NCI-H748 (cell line): ENCODE results near the gene RDX.
A peak's percentile ranks its signal among the peaks of the same experiment; 100 is the strongest.
"Not testable (repeated sequence)": the region's sequence is repeated elsewhere in the genome, so short reads cannot be mapped to it uniquely, and the experiment has no call there.

Experiments
- DNase-seq: peaks from one replicate; lab custom pipeline; 2025; ENCODE audit not compliant: unreplicated experiment; lab: John Stamatoyannopoulos, UW

Gene RDX

DNA sequence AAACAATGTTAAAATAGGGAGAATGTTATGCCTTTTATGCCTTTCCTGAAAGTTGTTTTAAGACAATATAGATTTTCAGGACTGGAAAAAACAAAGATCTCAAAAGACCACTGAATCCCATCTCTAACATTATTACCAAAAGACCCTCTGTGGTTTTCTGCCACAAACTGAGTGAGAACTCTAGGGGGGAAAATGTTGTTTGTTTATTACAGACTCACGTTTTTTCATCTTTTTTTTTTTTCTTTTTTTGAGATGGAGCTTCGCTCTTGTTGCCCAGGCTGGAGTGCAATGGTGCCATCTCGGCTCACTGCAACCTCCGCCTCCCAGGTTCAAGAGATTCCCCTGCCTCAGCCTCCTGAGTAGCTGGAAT, 9.6 kb upstream of the RDX start:
- not testable (repeated sequence) for DNase-seq

DNA sequence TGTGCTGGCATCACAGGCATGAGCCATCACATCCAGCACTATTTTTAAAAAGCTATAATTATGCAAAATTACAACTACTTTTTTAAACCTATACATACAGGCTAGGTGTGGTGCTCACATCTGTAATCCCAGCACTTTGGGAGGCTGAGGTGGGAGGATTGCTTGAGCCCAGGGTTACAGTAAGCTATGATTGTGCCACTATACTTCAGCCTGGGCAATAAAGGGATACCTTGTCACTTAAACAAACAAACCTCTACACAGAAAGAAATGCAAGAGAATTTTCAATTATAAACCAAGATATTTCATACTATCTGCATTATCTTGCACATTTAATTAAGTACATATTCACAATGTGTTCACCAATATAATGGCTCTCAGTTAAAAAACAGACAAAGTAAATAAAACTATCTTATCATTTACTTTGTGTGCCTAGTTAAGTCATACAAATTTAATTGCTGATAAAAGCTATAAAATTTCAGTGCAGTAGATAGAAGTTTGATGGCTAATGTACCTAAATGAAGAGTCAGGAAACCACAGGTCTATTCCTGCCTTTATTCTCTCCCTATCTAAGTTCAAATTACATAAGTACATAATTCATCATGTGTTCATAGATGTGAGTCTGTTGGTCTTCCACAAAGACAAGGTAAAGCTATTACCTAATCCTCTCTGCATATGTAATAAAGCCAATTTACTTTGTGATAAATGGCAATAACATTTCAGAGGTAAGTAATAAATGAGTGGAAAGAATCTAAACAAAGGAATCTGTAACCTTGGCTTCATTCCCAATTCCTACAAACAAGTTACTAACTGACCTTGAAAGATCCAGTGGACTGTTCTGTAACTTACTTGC, 9.0 kb upstream of the RDX start:
- DNase-seq: peak; percentile 93

DNA sequence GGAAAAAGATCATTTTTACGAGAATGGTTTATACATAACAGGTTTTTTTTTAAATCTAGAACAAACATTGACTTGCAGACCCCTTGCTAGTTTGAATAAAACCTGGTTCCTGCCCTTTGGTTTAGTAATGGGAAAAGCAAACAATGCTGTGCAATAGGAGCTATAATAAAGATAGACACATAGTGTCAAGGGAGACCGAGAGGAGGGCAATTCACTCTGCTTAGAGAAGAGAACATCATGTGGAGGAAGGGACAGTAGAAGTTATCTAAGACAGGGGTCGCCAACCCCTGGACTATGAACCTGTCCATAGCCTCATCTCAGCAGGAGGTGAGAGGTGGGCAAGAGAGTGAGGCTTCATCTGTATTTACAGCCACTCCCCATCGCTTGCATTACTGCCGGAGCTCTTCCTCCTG, 7.0 kb upstream of the RDX start:
- DNase-seq: peak; percentile 87

DNA sequence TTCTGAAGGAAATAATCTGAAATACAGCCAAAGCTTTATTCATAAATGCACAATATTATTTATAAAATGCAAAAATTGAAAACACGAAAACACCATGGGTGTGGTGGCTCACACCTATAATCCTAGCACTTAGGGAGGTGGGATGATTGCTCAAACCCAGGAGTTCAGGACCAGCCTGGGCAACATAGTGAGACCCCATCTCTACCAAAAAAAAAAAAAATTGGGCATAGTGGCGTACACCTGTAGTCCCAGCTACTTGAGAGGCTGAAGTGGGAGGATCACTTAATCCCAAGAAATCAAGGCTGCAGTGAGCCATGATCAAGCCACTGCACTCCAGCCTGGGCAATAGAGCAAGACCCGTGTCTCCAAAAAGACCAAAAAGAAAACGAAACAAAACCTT, 5.2 kb upstream of the RDX start:
- no peak for DNase-seq

DNA sequence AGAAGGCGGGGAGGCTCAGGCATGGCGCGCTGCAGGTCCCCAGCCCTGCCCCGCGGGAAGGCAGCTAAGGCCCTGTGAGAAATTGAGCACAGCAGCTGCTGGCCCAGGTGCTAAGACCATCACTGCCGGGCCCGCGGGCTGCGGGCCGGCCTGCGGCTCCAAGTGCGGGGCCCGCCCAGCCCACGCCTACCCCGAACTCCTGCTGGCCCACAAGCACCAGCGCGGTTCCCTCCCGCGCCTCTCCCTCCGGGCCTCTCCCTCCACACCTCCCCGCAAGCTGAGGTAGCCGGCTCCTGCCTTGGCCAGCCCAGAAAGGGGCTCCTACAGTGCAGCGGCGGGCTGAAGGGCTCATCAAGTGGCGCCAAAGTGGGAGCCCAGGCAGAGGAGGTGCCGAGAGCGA, 4.6 kb upstream of the RDX start:
- DNase-seq: no peak

DNA sequence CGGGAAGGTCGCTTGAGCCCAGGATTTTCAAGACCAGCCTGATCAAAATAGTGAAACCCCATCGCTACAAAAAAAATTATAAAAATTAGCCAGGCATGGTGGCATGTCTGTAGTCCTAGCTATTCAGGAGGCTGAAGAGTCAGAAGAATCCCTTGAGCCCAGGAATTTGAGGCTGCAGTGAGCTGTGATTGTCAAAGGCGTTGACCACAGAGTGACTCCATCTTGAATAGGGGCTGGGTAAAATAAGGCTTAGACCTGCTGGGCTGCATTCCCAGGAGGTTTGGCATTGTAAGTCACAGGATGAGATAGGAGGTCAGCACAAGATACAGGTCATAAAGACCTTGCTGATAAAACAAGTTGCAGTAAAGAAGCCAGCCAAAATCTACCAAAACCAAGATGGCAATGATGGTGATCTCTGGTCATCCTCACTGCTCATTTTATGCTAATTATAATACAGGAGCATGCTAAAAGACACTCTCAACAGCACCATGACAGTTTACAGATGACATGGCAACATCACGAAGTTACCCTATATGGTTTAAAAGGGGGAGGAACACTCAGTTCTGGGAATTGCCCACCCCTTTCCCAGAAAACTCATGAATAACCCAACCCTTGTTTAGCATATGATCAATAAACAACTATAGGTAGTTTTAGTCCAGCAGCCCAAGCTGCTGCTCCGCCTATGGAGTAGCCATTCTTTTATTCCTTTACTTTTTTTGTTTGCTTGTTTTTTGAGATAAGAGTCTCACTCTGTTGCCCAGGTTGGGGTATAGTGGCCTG, 2.8 kb upstream of the RDX start:
- DNase-seq: no peak

DNA sequence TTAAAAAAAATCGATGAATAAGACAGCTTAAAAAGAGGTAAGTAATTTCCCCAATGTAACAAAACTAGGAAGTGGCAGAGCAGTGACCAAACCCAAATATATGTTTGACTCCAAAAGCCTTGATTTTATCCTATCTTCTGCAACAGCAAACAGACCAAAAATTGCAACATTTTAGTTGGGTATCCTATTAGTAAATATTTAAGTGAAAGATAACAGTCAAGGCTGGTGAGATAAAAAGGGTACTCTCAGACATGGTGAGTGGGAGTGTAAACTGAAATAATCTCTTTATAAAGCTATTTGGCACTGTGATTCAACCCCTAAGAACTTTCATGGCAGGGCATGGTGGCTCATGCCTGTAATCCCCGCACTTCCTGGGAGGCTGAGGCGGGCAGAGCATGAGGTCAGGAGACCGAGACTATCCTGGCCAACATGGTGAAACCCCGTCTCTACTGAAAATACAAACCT, 1.9 kb upstream of the RDX start:
- no peak for DNase-seq

DNA sequence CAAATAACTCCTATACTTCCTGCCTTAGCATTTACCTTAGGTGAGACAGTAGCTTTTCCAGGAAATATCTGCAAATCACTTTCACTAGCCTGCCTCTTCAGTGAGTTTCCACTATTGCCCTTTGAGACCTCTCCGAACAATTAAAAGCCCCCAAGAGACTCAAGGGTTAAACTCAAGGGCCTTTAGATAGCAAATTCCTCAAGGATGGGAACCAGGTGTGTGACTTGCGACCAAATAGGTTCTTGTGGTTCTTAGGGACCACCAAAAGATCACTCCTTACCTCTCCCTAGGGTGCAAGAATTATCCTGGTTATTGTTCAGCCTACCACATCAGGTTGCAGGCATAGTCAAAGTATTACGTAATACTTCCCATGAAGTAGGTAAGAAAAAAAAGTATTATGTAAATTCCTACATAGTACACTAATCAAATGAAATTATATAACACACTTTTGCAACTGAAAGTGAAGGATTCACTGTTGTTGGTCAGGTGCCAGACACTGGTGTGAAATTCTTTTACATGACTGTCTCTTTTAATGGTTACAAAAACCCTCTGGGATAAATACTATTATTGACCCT, 1.4 kb upstream of the RDX start:
- no peak for DNase-seq

DNA sequence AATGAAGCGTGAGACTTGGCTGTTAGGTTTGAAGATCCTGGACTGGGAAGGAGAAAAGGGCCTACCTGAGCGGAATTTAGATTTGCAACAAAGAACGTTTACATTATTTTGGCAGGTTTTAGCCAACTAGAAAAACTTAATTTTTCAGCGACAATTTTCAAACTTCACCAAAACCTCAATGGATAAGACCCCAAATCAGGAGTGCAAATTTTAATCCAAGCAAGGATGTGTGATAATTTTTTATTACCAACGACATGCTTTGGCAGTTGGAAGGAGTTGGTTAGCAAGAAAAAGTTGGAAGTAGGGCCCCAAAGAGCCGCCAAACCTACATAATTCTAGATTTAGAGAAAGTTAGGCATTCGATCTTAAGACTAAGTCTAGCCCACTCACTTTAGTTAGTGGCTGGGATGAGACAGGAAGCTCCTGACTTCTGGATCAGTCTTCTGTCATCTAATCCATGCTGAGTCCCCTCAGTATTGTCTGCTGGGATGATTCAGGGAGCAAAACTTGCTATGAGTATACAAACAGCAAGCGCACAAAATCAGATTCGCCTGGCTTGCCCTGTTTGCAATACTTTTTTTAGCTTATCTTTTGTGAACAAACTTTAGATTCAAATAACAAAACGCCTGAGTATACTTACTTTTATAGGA, 787 bp upstream of the RDX start:
- no peak for DNase-seq

DNA sequence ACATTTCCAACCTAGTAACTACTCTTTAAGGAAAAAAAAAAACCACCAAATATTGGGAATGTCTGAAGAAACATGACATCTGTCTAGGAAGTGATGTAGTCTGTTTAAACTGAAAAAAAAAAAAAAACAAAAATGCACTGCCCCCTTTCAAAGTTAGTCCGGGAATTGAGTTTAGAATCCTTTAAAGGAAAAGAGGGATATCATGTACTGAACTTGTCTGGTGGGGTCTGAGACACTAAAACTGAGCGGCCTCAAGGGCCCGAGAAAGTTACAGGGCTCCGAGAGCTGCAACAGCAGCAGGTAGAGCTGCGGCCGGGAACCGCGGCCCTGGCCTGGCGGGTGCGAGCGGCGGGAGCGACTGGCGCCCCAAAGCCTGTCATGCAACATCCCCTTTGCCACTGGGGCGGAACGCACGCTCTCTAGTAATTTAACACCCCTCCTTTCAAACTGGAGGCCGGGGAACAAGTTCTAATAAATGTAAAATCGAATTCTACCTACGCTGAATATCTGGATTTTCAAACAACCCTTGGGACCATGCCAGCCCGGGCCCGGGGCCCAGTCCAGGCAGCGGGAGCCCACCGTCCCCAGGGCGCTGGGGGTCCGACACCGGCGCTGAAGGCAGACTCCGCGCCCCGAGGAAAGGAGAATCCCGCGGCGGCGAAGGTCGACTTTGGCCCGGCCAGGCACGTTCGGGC, 736 bp downstream of the RDX start:
- DNase-seq: peak; percentile 66

DNA sequence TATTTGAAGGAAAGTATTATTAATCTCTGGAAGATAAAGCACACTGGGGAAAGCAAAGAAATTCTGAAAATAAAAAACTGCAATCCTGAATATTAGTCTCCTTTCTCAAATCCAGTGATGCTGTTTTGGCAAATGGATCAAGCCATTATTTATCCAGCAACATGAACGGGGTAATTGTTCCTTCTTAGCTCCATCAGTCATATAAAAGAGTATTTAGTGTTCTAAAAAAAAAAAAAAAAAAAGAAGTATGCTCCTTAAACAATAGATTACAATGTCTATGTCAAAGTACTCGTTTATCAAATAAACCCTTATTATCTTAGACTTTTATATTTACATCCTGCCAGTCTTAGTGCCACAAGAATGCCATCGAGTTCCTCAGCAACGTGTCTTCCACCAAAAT, 1.3 kb downstream of the RDX start:
- no peak for DNase-seq

DNA sequence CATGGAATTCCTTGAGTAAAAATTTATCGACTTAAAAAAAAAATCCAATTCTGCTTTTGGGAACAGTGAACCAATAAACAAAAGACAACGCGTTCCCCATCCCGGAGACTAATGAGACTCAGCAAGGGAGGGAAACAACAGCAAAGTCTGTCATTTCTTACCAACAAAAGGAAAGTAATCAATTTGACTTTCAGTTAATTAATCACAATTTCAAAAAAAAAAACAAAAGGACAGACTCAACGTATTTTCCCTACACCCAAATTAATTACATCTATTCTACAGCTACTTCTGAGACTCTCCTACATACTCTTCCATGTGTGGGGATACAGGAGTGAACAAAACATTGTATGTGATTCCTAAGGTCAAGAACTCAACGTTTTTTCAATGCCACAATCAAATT, 1.9 kb downstream of the RDX start:
- peak; percentile 13 for DNase-seq

DNA sequence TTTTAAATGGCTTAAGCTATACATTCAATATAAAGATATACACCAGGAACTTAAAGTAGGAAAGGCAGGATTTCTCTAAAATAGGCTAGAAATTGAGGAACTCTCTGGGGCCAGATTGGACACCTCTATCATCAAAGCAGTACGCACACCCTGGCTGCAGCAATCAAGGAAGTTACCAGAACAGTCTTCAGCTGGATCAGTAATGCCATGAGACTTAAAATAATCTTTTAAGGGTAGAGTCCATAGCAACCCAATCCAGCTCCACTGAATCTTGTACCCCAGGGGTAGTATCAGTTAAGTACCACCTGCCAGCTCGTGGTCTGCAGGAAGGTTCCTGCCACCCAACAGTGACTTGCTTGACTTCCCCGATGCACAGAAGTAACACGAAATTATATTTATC, 3.0 kb downstream of the RDX start:
- no peak for DNase-seq

DNA sequence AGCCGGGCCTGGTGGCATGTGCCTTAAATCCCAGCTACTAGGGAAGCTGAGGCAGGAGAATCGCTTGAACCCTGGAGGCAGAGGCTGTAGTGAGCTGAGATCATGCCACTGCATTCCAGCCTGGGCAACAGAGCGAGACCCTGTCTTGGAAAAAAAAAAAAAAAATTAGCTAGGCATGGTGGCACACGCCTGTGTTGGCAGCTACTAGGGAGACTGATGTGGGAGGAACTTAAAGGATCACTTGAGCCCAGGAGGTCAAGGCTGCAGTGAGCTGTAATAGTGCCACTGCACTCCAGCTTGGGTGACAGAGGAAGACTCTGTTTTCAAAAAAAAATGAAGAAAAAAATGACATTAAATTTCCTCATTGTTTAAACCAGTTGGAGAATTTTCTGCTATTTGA, 4.3 kb downstream of the RDX start:
- DNase-seq: not testable (repeated sequence)

DNA sequence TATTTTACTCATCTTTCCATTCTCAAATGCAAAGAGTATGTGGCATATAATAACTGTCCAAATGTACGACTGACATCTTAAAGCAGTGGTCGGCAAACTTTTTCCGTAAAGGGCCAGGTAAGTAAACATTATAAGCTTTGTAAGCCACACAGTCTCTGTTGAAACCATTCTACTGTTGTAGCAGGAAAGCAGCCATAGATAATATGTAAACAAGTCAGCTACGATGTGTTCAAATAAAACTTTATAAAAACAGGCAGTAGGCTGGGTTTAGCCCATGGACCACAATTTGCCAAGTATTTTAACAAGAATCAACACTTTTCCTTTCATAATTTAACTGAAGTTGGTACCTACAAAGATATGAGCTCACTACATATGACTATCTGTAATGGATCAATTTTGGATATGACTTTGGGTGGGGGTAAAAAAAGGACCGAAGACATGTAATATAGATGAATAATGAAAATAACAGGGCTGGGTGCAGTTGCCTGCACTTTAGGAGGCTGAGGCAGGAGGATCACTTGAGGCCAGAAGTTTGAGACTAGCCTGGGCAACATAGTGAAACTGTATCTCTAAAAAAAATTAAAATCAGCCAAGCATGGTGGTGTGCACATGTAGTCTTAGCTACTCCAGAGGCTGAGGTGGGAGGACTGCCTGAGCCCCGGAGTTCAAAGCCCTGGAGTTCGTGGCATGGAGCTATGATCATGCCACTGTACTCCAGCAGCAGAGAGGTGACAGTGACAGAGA, 5.7 kb downstream of the RDX start:
- no peak for DNase-seq

DNA sequence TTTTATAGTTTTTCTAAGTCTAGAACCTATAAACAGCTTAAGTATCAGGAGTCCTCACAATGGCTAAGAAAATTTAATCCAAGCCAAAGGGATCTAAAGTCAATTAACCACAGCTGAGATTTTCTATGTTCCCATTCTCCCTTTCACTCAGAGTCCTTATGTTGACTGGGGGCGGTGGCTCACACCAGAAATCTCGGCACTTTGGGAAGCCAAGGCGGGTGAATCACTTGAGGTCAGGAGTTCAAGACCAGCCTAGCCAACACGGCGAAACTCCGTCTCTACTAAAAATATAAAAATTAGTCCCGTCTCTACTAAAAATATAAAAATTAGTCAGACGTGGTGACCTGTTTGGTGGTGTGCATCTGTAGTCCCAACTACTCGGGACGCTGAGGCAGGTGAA, 6.9 kb downstream of the RDX start:
- no peak for DNase-seq

DNA sequence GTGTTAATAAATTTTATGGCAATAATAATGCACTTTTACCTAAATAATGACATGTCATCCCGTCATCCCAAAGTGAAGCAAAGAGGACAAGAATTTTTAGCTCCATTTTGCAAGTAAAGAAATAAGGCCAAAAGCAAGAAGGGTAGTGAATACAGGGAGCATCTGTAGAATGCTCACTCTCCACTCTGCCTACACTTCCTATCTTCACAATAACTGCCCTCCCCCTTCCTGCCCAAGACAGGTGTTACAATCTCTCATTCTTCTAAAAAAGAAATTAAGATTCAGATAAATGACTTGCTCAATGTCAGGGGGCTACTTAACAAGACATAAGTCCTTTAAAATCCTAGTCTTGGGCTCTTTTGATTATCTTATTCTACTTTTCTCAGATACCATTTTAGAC, 8.9 kb downstream of the RDX start:
- DNase-seq: no peak

DNA sequence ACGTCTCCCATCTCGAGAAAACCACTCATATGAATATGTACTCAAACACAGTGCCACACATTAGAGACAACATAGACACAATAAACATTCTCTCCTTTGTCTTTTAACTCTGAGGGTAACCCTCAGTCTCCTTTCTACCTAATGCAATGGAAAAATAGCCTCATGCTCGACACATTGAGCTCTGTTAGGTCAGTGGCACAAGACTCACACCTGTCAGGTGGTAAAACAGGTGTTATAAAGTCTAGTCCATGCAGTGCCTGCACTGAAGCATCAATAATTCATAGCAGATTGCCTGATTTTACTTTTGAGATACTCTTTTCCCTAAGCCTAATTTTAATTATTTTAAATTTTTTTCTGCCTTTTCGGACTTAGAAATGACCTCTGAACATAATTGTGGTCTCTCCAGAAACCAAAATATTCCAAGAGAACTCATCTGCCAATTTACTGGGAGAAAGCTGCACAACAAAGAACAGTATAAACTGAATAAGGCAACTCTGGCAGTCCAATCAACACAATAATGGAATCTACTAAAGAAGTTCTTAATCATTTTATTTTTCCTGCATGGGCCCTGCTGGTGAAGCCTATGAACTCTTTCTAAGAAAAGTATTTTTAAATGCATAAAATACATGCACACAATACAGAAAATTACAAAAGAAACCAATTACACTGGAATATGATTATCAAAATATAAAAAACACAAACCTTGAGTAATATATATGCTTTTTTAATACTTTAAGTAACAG, 9.9 kb downstream of the RDX start:
- DNase-seq: peak; percentile 74

DNA sequence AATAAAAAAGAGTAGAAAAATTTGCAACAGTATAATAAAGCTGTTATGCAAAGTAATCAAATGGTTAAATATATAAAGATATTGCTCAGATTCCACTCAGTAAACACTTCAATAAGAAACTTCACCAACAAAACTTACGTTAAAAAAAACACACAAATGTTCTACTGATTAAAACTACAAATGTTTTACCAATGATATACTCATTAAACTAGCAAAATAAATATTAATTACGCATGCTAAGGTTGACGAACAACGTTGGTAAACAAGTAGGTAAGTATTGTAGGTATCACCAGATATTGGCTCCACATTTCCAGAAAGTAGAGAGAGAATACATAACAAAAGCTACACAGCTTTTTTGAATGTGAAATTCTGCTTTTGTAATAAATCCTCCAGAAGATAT, 12.6 kb downstream of the RDX start:
- no peak for DNase-seq

DNA sequence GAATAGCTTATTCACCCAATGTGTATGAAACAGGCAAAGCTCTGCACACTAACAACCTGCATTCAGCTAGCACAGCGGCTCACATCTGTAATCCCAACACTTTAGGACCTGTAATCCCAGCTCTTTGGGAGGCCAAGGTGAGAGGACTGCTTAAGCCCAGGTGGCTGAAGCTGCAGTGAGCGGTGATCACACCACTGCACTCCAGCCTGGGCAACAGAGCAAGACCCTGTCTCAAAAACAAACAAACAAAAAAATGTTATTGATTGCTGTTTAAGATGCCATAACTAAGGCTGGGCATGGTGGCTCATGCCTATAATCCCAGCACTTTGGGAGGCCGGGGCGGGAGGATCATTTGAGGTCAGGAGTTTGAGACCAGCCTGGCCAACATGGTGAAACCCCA, 15.8 kb downstream of the RDX start:
- not testable (repeated sequence) for DNase-seq
